Thyroid gland (tissue), 4 donors: ENCODE measurements around the gene YES1.

Source experiments
- CTCF ChIP-seq, 6 experiments: fragments of 200-600 bp in 3 of 6; fragments of 450-650 bp in 3 of 6; sonication (generic) in 3 of 6; IDR thresholded peaks; one replicate each; pipeline ENCODE4 v1.5.1; 2016 to 2019; ENCODE audit warnings: antibody characterized with exemption in 6 of 6, mild to moderate bottlenecking in 2 of 6, inconsistent platforms in 1 of 6, moderate library complexity in 1 of 6
- POLR2A ChIP-seq, 2 donors: fragments of 450-650 bp; IDR thresholded peaks; one replicate each; pipeline ENCODE4 v1.6.1; 2017; ENCODE audit warnings: antibody characterized with exemption in 2 of 2, mild to moderate bottlenecking in 2 of 2, moderate library complexity in 1 of 2

- TF ChIP-seq CTCF (IDR thresholded peaks at IDR 0.05) (no peak), POLR2A (IDR thresholded peaks at IDR 0.05) (no peak)
These were observed 29.8 kb upstream of the YES1 start for GRCh38 chr18:841647-842370.
